GM23338 (cell line): ENCODE measurements around the gene CHRNA5. TPM values are rescaled to one million over a fixed set of nuclear protein-coding genes. Genes with fewer than 3 reads are reported as not detected.

Experiments used
- ATAC-seq: fragments of 200-7000 bp; cut with Tn5 transposase; 3 replicates; pipeline ENCODE4 v1.9.1; 2020
- DNase-seq: peaks from one replicate; pipeline ENCODE4 v3.0.0-alpha.2; 2015; ENCODE audit warnings: low spot score
- H2AFZ ChIP-seq: fragments of 200-600 bp; sonication (generic); 2 replicates; pipeline ENCODE4 v1.8.0; 2016; ENCODE audit warnings: antibody characterized with exemption, mild to moderate bottlenecking, moderate library complexity
- H3F3A ChIP-seq: fragments of 200-600 bp; sonication (generic); replicated peaks from 2 replicates; pipeline ENCODE4 v1.8.0; 2017; ENCODE audit warnings: antibody characterized with exemption, mixed run types, low read depth
- H3K27ac ChIP-seq: fragments of 200-600 bp; sonication (generic); 2 replicates; pipeline ENCODE4 v1.6.1; 2016; ENCODE audit warnings: low read depth
- H3K27me3 ChIP-seq: fragments of 200-600 bp; sonication (generic); 2 replicates; pipeline ENCODE4 v1.8.0; 2016; ENCODE audit warnings: mild to moderate bottlenecking, mixed run types, moderate library complexity; ENCODE audit not compliant: insufficient read depth
- H3K36me3 ChIP-seq: fragments of 200-600 bp; sonication (generic); 2 replicates; pipeline ENCODE4 v1.8.0; 2016; ENCODE audit warnings: mild to moderate bottlenecking; ENCODE audit not compliant: insufficient read depth
- H3K4me1 ChIP-seq: fragments of 200-600 bp; sonication (generic); 2 replicates; pipeline ENCODE4 v1.8.0; 2016; ENCODE audit warnings: mild to moderate bottlenecking, moderate library complexity; ENCODE audit not compliant: insufficient read depth
- H3K4me2 ChIP-seq: fragments of 200-600 bp; sonication (generic); 2 replicates; pipeline ENCODE4 v1.7.1; 2017; ENCODE audit warnings: mixed run types
- H3K4me3 ChIP-seq: fragments of 200-600 bp; sonication (generic); 2 replicates; pipeline ENCODE4 v1.6.1; 2016; ENCODE audit warnings: mixed run types
- H3K79me2 ChIP-seq: fragments of 200-600 bp; sonication (generic); replicated peaks from 2 replicates; pipeline ENCODE4 v1.8.0; 2017; ENCODE audit warnings: mild to moderate bottlenecking; ENCODE audit not compliant: insufficient read depth
- H3K9me2 ChIP-seq: fragments of 200-600 bp; sonication (generic); 2 replicates; pipeline ENCODE4 v1.8.0; 2017; ENCODE audit not compliant: insufficient read depth
- H4K20me1 ChIP-seq: fragments of 200-600 bp; sonication (generic); replicated peaks from 2 replicates; pipeline ENCODE4 v1.8.0; 2017; ENCODE audit warnings: mild to moderate bottlenecking; ENCODE audit not compliant: insufficient read depth
- H3K27ac Mint-ChIP-seq: 2 replicates; pipeline ENCODE4 v1.8.0; 2020; ENCODE audit warnings: inconsistent platforms, mild to moderate bottlenecking, moderate library complexity, mixed read lengths
- H3K27me3 Mint-ChIP-seq: 3 replicates; pipeline ENCODE4 v1.8.0; 2022; ENCODE audit warnings: low read depth, mild to moderate bottlenecking, moderate library complexity, mixed read lengths, inconsistent platforms; ENCODE audit not compliant: insufficient read depth, poor library complexity
- H3K36me3 Mint-ChIP-seq: 3 replicates; pipeline ENCODE4 v1.8.0; 2021; ENCODE audit warnings: low read depth, mild to moderate bottlenecking, inconsistent platforms, moderate library complexity, mixed read lengths
- H3K4me1 Mint-ChIP-seq: 3 replicates; pipeline ENCODE4 v1.8.0; 2020; ENCODE audit warnings: mild to moderate bottlenecking, inconsistent platforms, mixed read lengths
- H3K4me3 Mint-ChIP-seq: 3 replicates; pipeline ENCODE4 v1.8.0; 2021; ENCODE audit warnings: moderate library complexity, mild to moderate bottlenecking, inconsistent platforms, mixed read lengths
- H3K9me3 Mint-ChIP-seq: 3 replicates; pipeline ENCODE4 v1.8.0; 2020; ENCODE audit warnings: moderate library complexity, mild to moderate bottlenecking, inconsistent platforms, mixed read lengths
- CREB1 ChIP-seq: fragments of 250-450 bp; sonication (Bioruptor Pico); IDR thresholded peaks from 2 replicates; pipeline ENCODE4 v1.5.0; 2020; ENCODE audit warnings: low read depth, mild to moderate bottlenecking, moderate library complexity
- EZH2 ChIP-seq: fragments of 200-600 bp; sonication (generic); IDR thresholded peaks from one replicate; pipeline ENCODE4 v1.8.0; 2017; ENCODE audit warnings: antibody characterized with exemption, mild to moderate bottlenecking, low read depth; ENCODE audit not compliant: unreplicated experiment
- EZH2phosphoT487 ChIP-seq: fragments of 200-600 bp; sonication (generic); IDR thresholded peaks from one replicate; pipeline ENCODE4 v1.8.1; 2018; ENCODE audit warnings: antibody characterized with exemption; ENCODE audit not compliant: unreplicated experiment
- JUNB ChIP-seq: IDR thresholded peaks from one replicate; pipeline ENCODE4 v1.6.1; 2016; ENCODE audit warnings: antibody characterized with exemption; ENCODE audit not compliant: unreplicated experiment
- NANOG ChIP-seq: IDR thresholded peaks from 2 replicates; pipeline ENCODE4 v1.6.1; 2016; ENCODE audit warnings: antibody characterized with exemption, borderline replicate concordance
- POLR2AphosphoS5 ChIP-seq: IDR thresholded peaks from 2 replicates; pipeline ENCODE4 v1.6.1; 2016; ENCODE audit warnings: antibody characterized with exemption, low read depth
- ZNF114 ChIP-seq: fragments of 250-450 bp; sonication (Bioruptor Pico); IDR thresholded peaks from 2 replicates; pipeline ENCODE4 v1.5.0; 2020; ENCODE audit warnings: mild to moderate bottlenecking, moderate library complexity
- ZNF331 ChIP-seq: fragments of 250-450 bp; sonication (Bioruptor Pico); IDR thresholded peaks from 2 replicates; pipeline ENCODE4 v1.5.0; 2020; ENCODE audit warnings: low read depth, mild to moderate bottlenecking, moderate library complexity
- polyA plus RNA-seq: library from polyadenylated mRNA; unstranded; fragments of >200 nt; fragmentation: Nextera tagmentation; extraction: Ambion mirVana; gene quantifications from 2 replicates; pipeline ENCODE4 v1.2.1, GENCODE V29; 2016
- total RNA-seq: library from RNA; depleted of rRNA; stranded (reverse); fragments of >200 nt; shearing (Covaris generic); gene quantifications from 2 replicates; pipeline ENCODE4 v1.2.3, GENCODE V29; 2014
- TF ChIP-seq, protein P1 (sequence below): IDR thresholded peaks from one replicate; pipeline ENCODE4 v1.6.1; 2018; ENCODE audit warnings: antibody characterized with exemption; ENCODE audit not compliant: unreplicated experiment
- TF ChIP-seq, protein P2 (sequence below): IDR thresholded peaks from 2 replicates; pipeline ENCODE4 v1.6.1; 2016; ENCODE audit warnings: antibody characterized with exemption
- TF ChIP-seq, protein P3 (sequence below): fragments of 250-450 bp; sonication (Bioruptor Pico); IDR thresholded peaks from 2 replicates; pipeline ENCODE4 v1.5.0; 2020; ENCODE audit warnings: mild to moderate bottlenecking, moderate library complexity

CHRNA5 gene
- total and polyA plus RNA-seq, 2 experiments from 2014 or later: 19.6 to 23.3 TPM

DNA sequence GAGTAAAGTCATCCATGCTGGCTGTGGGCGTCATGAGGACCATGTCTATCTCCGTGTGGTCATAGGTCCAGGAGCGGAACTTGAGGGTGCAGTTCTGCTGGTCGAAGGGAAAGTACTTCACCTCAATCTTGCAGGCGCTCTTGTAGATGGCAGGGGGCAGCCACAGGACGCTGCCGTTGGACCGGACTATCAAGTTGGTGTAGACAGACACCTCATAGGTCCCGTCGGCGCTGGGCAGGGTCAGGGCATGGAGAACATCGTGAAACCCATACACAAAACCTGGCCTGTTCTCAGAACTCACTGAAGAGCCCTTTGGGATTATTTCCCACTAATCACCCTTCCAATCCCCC lies 64.4 kb downstream of the CHRNA5 start (continued):
- TF ChIP-seq NANOG: no peak
- TF ChIP-seq ZNF331 (CRISPR knock-in tag): no peak
- TF ChIP-seq CREB1: no peak
- TF ChIP-seq EZH2: no peak
- TF ChIP-seq ZNF114 (CRISPR knock-in tag): no peak
- TF ChIP-seq, protein P1, sequence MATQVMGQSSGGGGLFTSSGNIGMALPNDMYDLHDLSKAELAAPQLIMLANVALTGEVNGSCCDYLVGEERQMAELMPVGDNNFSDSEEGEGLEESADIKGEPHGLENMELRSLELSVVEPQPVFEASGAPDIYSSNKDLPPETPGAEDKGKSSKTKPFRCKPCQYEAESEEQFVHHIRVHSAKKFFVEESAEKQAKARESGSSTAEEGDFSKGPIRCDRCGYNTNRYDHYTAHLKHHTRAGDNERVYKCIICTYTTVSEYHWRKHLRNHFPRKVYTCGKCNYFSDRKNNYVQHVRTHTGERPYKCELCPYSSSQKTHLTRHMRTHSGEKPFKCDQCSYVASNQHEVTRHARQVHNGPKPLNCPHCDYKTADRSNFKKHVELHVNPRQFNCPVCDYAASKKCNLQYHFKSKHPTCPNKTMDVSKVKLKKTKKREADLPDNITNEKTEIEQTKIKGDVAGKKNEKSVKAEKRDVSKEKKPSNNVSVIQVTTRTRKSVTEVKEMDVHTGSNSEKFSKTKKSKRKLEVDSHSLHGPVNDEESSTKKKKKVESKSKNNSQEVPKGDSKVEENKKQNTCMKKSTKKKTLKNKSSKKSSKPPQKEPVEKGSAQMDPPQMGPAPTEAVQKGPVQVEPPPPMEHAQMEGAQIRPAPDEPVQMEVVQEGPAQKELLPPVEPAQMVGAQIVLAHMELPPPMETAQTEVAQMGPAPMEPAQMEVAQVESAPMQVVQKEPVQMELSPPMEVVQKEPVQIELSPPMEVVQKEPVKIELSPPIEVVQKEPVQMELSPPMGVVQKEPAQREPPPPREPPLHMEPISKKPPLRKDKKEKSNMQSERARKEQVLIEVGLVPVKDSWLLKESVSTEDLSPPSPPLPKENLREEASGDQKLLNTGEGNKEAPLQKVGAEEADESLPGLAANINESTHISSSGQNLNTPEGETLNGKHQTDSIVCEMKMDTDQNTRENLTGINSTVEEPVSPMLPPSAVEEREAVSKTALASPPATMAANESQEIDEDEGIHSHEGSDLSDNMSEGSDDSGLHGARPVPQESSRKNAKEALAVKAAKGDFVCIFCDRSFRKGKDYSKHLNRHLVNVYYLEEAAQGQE: no peak

DNA sequence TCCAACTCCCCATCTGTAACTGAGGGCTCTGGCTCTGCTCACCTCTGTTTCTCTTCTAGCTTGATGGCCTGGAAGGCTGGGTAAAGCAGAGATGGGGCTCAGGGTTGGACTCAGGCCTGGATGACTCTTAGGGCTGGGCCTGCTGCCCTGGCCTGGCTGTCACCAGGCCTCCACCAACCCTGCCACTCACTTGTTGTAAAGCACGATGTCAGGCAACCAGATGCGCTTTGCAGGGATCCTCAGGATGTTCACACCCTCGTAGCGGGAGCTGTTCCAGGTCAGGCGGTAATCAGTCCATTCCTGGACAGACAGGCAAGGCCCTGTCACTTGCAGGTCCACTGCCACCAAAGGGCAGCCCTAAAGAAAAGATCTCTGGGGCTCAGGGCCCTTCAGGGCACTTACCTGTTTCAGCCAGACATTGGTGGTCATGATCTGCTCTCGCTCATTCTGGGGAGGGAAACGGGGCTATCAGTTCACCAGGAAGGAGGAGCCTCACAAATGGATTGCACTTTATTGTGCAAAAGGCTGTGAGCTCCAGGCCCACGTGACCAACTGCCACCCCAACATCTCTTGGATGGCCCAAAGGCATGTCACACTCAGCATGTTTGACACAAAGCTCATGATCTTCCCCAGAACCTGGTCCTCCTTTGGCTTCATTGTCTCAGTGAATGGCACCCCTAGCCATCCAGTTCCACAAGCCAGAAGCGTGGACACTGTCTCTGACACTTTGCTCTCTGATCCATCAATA lies 65.7 kb downstream of the CHRNA5 start:
- Histone ChIP-seq H3K36me3 (no peaks in the 10 kb centered on the region), H3F3A (no peaks in the 10 kb centered on the region), H3K27ac (no peak overlapping the region), H3K27me3 (no peaks in the 10 kb centered on the region), H3K79me2 (no peaks in the 10 kb centered on the region), H3K4me3 (no peak overlapping the region), H4K20me1 (no peaks in the 10 kb centered on the region), H2AFZ (no peak overlapping the region), H3K9me2 (no peaks in the 10 kb centered on the region), H3K4me1 (no peaks in the 10 kb centered on the region), H3K4me2 (no peak overlapping the region)
- no peak for DNase-seq
- Mint-ChIP-seq H3K9me3 (no peaks in the 10 kb centered on the region; the same call in 2 of the 3 replicates), H3K36me3 (peaks cover 5% of the 10 kb centered on the region; the same call in 2 of the 3 replicates), H3K4me3 (no peak overlapping the region), H3K4me1 (no peaks in the 10 kb centered on the region; the same call in 2 of the 3 replicates), H3K27ac (no peak overlapping the region), H3K27me3 (no peaks in the 10 kb centered on the region)
- no peak for ATAC-seq
- TF ChIP-seq EZH2phosphoT487 (no peak), CREB1 (no peak), NANOG (no peak), EZH2 (no peak), ZNF331 (CRISPR knock-in tag) (no peak), ZNF114 (CRISPR knock-in tag) (no peak), JUNB (no peak), POLR2AphosphoS5 (no peak)
- TF ChIP-seq, protein P2, sequence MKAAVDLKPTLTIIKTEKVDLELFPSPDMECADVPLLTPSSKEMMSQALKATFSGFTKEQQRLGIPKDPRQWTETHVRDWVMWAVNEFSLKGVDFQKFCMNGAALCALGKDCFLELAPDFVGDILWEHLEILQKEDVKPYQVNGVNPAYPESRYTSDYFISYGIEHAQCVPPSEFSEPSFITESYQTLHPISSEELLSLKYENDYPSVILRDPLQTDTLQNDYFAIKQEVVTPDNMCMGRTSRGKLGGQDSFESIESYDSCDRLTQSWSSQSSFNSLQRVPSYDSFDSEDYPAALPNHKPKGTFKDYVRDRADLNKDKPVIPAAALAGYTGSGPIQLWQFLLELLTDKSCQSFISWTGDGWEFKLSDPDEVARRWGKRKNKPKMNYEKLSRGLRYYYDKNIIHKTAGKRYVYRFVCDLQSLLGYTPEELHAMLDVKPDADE: no peak
- TF ChIP-seq, protein P3, sequence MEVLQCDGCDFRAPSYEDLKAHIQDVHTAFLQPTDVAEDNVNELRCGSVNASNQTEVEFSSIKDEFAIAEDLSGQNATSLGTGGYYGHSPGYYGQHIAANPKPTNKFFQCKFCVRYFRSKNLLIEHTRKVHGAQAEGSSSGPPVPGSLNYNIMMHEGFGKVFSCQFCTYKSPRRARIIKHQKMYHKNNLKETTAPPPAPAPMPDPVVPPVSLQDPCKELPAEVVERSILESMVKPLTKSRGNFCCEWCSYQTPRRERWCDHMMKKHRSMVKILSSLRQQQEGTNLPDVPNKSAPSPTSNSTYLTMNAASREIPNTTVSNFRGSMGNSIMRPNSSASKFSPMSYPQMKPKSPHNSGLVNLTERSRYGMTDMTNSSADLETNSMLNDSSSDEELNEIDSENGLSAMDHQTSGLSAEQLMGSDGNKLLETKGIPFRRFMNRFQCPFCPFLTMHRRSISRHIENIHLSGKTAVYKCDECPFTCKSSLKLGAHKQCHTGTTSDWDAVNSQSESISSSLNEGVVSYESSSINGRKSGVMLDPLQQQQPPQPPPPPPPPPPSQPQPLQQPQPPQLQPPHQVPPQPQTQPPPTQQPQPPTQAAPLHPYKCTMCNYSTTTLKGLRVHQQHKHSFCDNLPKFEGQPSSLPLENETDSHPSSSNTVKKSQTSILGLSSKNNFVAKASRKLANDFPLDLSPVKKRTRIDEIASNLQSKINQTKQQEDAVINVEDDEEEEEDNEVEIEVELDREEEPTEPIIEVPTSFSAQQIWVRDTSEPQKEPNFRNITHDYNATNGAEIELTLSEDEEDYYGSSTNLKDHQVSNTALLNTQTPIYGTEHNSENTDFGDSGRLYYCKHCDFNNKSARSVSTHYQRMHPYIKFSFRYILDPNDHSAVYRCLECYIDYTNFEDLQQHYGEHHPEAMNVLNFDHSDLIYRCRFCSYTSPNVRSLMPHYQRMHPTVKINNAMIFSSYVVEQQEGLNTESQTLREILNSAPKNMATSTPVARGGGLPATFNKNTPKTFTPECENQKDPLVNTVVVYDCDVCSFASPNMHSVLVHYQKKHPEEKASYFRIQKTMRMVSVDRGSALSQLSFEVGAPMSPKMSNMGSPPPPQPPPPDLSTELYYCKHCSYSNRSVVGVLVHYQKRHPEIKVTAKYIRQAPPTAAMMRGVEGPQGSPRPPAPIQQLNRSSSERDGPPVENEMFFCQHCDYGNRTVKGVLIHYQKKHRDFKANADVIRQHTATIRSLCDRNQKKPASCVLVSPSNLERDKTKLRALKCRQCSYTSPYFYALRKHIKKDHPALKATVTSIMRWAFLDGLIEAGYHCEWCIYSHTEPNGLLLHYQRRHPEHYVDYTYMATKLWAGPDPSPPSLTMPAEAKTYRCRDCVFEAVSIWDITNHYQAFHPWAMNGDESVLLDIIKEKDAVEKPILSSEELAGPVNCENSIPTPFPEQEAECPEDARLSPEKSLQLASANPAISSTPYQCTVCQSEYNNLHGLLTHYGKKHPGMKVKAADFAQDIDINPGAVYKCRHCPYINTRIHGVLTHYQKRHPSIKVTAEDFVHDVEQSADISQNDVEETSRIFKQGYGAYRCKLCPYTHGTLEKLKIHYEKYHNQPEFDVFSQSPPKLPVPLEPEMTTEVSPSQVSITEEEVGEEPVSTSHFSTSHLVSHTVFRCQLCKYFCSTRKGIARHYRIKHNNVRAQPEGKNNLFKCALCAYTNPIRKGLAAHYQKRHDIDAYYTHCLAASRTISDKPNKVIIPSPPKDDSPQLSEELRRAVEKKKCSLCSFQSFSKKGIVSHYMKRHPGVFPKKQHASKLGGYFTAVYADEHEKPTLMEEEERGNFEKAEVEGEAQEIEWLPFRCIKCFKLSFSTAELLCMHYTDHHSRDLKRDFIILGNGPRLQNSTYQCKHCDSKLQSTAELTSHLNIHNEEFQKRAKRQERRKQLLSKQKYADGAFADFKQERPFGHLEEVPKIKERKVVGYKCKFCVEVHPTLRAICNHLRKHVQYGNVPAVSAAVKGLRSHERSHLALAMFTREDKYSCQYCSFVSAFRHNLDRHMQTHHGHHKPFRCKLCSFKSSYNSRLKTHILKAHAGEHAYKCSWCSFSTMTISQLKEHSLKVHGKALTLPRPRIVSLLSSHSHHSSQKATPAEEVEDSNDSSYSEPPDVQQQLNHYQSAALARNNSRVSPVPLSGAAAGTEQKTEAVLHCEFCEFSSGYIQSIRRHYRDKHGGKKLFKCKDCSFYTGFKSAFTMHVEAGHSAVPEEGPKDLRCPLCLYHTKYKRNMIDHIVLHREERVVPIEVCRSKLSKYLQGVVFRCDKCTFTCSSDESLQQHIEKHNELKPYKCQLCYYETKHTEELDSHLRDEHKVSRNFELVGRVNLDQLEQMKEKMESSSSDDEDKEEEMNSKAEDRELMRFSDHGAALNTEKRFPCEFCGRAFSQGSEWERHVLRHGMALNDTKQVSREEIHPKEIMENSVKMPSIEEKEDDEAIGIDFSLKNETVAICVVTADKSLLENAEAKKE (CRISPR knock-in tag): no peak
